Measurements from ENCODE around the gene APOA1.

The APOA1 gene

DNA sequence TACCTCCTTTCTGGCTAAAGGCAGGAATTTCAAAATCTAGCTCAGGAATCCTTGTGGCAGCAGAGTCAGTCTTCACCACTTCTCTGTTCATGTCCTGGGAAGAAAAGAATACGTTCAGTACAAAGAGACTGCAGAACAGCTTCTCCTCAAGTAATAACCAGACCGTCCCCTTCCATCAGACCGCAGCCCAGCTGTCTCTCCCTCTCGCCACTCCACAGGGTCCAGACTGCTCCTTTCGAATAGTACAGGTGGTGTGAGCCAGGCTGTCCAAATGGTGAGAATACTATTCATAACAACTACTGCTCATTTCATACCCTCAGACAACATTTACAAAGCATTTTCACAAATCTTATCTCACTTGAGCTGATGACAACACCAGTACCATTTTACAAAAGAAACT is 50.5 kb downstream of the APOA1 start:
- no peak for DNase-seq

DNA sequence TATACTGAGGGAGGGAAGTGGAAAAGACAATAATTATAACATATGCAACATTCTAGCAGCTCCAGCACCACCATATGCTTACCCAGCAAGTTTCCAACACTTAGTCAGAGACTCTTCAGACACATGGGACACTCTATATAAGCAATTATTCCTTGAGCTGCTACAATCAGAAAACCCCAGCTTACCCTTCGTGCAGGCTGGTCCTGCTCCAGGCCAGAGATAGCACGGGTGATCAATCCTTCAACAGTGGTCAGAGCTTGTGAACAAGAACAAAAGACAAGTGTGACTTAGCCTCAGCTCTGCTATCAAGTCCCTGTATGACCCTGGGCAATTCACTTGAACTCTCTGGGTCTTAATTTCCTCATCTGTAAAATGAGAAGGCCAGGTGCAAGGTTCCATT is 51.1 kb downstream of the APOA1 start:
- DNase-seq: no peak

Data from NCI-H2107 (cell line).